ENCODE results near the gene SIVA1. TPM values are rescaled to one million over a fixed set of nuclear protein-coding genes. Genes with fewer than 3 reads are reported as not detected.

SIVA1 gene
- total and polyA plus RNA-seq, 2 donors (not counting 1 experiment from before 2014, with no cell fraction given), result 50.7 to 123 TPM

DNA sequence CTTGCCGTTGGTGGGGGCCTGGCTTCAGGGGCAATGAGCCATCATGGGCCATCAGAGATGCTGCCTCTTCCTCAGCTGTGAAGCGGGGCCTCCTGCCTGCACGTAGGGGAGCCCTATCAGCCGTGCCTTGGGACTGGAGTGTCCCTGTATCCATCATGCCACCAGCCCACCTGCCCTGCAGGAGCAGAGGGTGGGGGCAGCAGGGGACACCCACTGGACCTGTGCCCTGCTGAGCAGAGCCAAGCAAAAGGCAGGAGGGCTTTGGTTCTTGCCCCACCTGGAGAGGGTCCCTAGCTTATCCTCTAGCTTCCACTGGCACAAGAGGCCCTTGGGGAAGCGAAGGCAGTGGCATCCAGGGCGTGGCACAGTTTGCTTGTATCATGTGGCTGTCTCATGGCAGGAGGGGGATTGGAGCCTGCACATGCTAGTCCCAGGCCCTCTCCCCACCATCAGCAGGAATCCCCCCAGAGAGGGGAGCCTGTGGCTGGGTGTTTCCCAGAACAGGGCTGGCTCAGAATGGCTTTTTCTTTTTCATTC is 18.8 kb upstream of the SIVA1 start:
- H3K27me3 ChIP-seq (replicated peaks in 1 of 4; ENCODE audit: control extremely low read depth in 1 of 4, control insufficient read depth in 3 of 4, insufficient read depth in 4 of 4, low read length in 3 of 4), result peaks cover 0 to 5% (median 1%) of the 10 kb centered on the region in 4 experiments
- no peak overlapping the region for H3K4me3 ChIP-seq (ENCODE audit: control extremely low read depth in 1 of 5, extremely low read depth in 1 of 5, insufficient read depth in 1 of 5, low read depth in 2 of 5, low read length in 4 of 5)
- no peak overlapping the region for H2AFZ ChIP-seq (ENCODE audit: insufficient read depth, low read depth, low read length, poor library complexity, severe bottlenecking)
- no peak overlapping the region for H3K27ac Mint-ChIP-seq
- no peaks in the 10 kb centered on the region for H3K9me3 ChIP-seq (ENCODE audit: control extremely low read depth in 1 of 3, control insufficient read depth in 2 of 3, insufficient read depth in 1 of 3, low read length in 2 of 3)
- no peaks in the 10 kb centered on the region for H3K4me1 Mint-ChIP-seq
- DNase-seq (no peak), ATAC-seq (ENCODE audit: low read depth) (no peak)
- no peaks in the 10 kb centered on the region for H3K36me3 ChIP-seq (replicated peaks in 1 of 2; ENCODE audit: control extremely low read depth in 1 of 2, control insufficient read depth in 1 of 2, extremely low read depth in 1 of 2, insufficient read depth in 2 of 2, low read length in 1 of 2)
- no peak for TF ChIP-seq EZH2 (IDR thresholded peaks at IDR 0.05; ENCODE audit: borderline replicate concordance, insufficient read depth, low read depth, low read length, poor library complexity, severe bottlenecking)
- TF ChIP-seq, protein P1, sequence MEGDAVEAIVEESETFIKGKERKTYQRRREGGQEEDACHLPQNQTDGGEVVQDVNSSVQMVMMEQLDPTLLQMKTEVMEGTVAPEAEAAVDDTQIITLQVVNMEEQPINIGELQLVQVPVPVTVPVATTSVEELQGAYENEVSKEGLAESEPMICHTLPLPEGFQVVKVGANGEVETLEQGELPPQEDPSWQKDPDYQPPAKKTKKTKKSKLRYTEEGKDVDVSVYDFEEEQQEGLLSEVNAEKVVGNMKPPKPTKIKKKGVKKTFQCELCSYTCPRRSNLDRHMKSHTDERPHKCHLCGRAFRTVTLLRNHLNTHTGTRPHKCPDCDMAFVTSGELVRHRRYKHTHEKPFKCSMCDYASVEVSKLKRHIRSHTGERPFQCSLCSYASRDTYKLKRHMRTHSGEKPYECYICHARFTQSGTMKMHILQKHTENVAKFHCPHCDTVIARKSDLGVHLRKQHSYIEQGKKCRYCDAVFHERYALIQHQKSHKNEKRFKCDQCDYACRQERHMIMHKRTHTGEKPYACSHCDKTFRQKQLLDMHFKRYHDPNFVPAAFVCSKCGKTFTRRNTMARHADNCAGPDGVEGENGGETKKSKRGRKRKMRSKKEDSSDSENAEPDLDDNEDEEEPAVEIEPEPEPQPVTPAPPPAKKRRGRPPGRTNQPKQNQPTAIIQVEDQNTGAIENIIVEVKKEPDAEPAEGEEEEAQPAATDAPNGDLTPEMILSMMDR (IDR thresholded peaks at IDR 0.05), result no peak
- no peaks in the 10 kb centered on the region for H3K79me2 ChIP-seq (ENCODE audit: control insufficient read depth, insufficient read depth, low read length)
- H3K9ac ChIP-seq (ENCODE audit: low read length), result no peak overlapping the region
- no peaks in the 10 kb centered on the region for H4K20me1 ChIP-seq (ENCODE audit: control insufficient read depth, insufficient read depth, low read length, poor library complexity, severe bottlenecking)
- H3K27me3 Mint-ChIP-seq, result no peaks in the 10 kb centered on the region
- WGBS (ENCODE audit: insufficient coverage), result 87% methylated on average over 4 of the region's 6 CpGs
- no peak overlapping the region for H3K4me2 ChIP-seq (replicated peaks; ENCODE audit: low read depth, low read length, poor library complexity, severe bottlenecking)
- no peak overlapping the region for H3K4me3 Mint-ChIP-seq
- no peak overlapping the region for H3K27ac ChIP-seq (ENCODE audit: low read length in 2 of 2)
- POLR2A ChIA-PET, result no interaction called here
- intact Hi-C loops (cut with micrococcal nuclease), result no loop called here
- no peaks in the 10 kb centered on the region for H3K9me3 Mint-ChIP-seq (ENCODE audit: insufficient read depth)
- H3K4me1 ChIP-seq (ENCODE audit: control insufficient read depth in 2 of 2, insufficient read depth in 2 of 2, low read length in 2 of 2), result no peaks in the 10 kb centered on the region
- CTCF ChIA-PET, result no interaction called here

DNA sequence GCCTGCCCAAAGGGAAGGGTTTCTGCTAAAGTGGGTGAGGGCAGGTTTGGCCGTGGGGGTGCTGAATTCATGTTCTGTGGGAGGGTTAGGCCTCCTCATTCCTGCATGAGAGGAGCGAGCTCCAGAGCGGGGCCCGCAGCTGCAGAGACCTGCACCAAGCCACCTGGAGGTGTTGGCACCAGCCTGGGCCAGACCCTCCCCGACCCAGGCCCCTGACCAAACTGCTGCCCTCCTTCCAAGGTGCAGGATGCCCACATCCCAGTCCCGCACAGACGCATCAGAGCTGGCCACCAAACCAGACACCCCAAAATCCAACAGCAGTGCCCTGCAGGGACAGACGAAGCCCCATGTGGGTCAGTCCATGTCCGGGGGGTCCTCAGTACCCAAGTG is 18.4 kb upstream of the SIVA1 start:
- WGBS (ENCODE audit: insufficient coverage), result 93% methylated on average over 9 of the region's 9 CpGs
- intact Hi-C loops (cut with micrococcal nuclease), result no loop called here
- Histone ChIP-seq H3K27ac (ENCODE audit: low read length in 2 of 2) (no peak overlapping the region), H3K9ac (ENCODE audit: low read length) (no peak overlapping the region), H2AFZ (ENCODE audit: insufficient read depth, low read depth, low read length, poor library complexity, severe bottlenecking) (no peak overlapping the region), H3K4me2 (replicated peaks; ENCODE audit: low read depth, low read length, poor library complexity, severe bottlenecking) (no peak overlapping the region), H3K36me3 (replicated peaks in 1 of 2; ENCODE audit: control extremely low read depth in 1 of 2, control insufficient read depth in 1 of 2, extremely low read depth in 1 of 2, insufficient read depth in 2 of 2, low read length in 1 of 2) (no peaks in the 10 kb centered on the region), H3K4me1 (ENCODE audit: control insufficient read depth in 2 of 2, insufficient read depth in 2 of 2, low read length in 2 of 2) (no peaks in the 10 kb centered on the region), H3K79me2 (ENCODE audit: control insufficient read depth, insufficient read depth, low read length) (no peaks in the 10 kb centered on the region), H3K9me3 (ENCODE audit: control extremely low read depth in 1 of 3, control insufficient read depth in 2 of 3, insufficient read depth in 1 of 3, low read length in 2 of 3) (no peaks in the 10 kb centered on the region), H4K20me1 (ENCODE audit: control insufficient read depth, insufficient read depth, low read length, poor library complexity, severe bottlenecking) (no peaks in the 10 kb centered on the region), H3K4me3 (ENCODE audit: control extremely low read depth in 1 of 5, extremely low read depth in 1 of 5, insufficient read depth in 1 of 5, low read depth in 2 of 5, low read length in 4 of 5) (no peak overlapping the region), H3K27me3 (replicated peaks in 1 of 4; ENCODE audit: control extremely low read depth in 1 of 4, control insufficient read depth in 3 of 4, insufficient read depth in 4 of 4, low read length in 3 of 4) (peaks cover 0 to 5% (median 1%) of the 10 kb centered on the region in 4 experiments)
- no peaks in the 10 kb centered on the region for H3K27me3 Mint-ChIP-seq
- TF ChIP-seq, protein P1 (IDR thresholded peaks at IDR 0.05), result no peak
- no peak for TF ChIP-seq EZH2 (IDR thresholded peaks at IDR 0.05; ENCODE audit: borderline replicate concordance, insufficient read depth, low read depth, low read length, poor library complexity, severe bottlenecking)
- POLR2A ChIA-PET, result no interaction called here
- ATAC-seq (ENCODE audit: low read depth), result no peak
- CTCF ChIA-PET, result no interaction called here
- no peak overlapping the region for H3K27ac Mint-ChIP-seq
- no peaks in the 10 kb centered on the region for H3K9me3 Mint-ChIP-seq (ENCODE audit: insufficient read depth)
- H3K4me3 Mint-ChIP-seq, result no peak overlapping the region
- DNase-seq, result no peak
- no peaks in the 10 kb centered on the region for H3K4me1 Mint-ChIP-seq
